Fibroblast of the aortic adventitia (primary cell): ENCODE results near the gene LSM14A. TPM values are rescaled to one million over a fixed set of nuclear protein-coding genes. Genes with fewer than 3 reads are reported as not detected.
A peak's percentile ranks its signal among the peaks of the same experiment; 100 is the strongest.
"Not testable (repeated sequence)": the region's sequence is repeated elsewhere in the genome, so short reads cannot be mapped to it uniquely, and the experiment has no call there.

ENCODE experiments used
- DNase-seq: peaks from one replicate; pipeline ENCODE4 v3.0.0-alpha.2; 2010; ENCODE audit warnings: low read depth
- H3K4me3 ChIP-seq: 2 replicates; pipeline ENCODE4 v1.5.1; 2011; ENCODE audit warnings: low read depth, mild to moderate bottlenecking, control low read depth, low read length, moderate library complexity
- CTCF ChIP-seq: IDR thresholded peaks from 2 replicates; pipeline ENCODE4 v1.5.1; 2011; ENCODE audit warnings: mild to moderate bottlenecking, low read length, control low read depth, inconsistent platforms; ENCODE audit not compliant: insufficient read depth
- total RNA-seq: library from RNA; depleted of rRNA; stranded (reverse); fragments of >200 nt; gene quantifications from 2 replicates; pipeline ENCODE4 v1.2.3, GENCODE V29; 2012; ENCODE audit warnings: low replicate concordance

The LSM14A gene
- total RNA-seq, 1 donor = 55.5 TPM

- H3K4me3 ChIP-seq = no peak overlapping the region
- DNase-seq = no peak
- no peak for TF ChIP-seq CTCF
These were observed 23.6 kb upstream of the LSM14A start for GRCh38 chr19:34148658-34149185.

GRCh38 chr19:34149873-34150272 is 22.4 kb upstream of the LSM14A start:
- H3K4me3 ChIP-seq = no peak overlapping the region
- no peak for TF ChIP-seq CTCF
- DNase-seq = no peak

GRCh38 chr19:34150558-34150957 is 21.7 kb upstream of the LSM14A start:
- DNase-seq = no peak
- no peak overlapping the region for H3K4me3 ChIP-seq
- TF ChIP-seq CTCF = no peak

- TF ChIP-seq CTCF = no peak
- no peak for DNase-seq
- no peak overlapping the region for H3K4me3 ChIP-seq
These were observed 20.9 kb upstream of the LSM14A start for GRCh38 chr19:34151439-34151838.

GRCh38 chr19:34154401-34154800 is 17.9 kb upstream of the LSM14A start:
- no peak for DNase-seq
- TF ChIP-seq CTCF = no peak
- no peak overlapping the region for H3K4me3 ChIP-seq

GRCh38 chr19:34155686-34156085 is 16.6 kb upstream of the LSM14A start:
- TF ChIP-seq CTCF = no peak
- no peak overlapping the region for H3K4me3 ChIP-seq
- peak; percentile 21 for DNase-seq

- DNase-seq, H3K4me3 ChIP-seq: not testable (repeated sequence)
These were observed 13.3 kb upstream of the LSM14A start for GRCh38 chr19:34158966-34159365.

GRCh38 chr19:34159541-34159940 is 12.8 kb upstream of the LSM14A start:
- H3K4me3 ChIP-seq, DNase-seq: not testable (repeated sequence)

- DNase-seq, H3K4me3 ChIP-seq: not testable (repeated sequence)
These were observed 10.4 kb upstream of the LSM14A start for GRCh38 chr19:34161902-34162301.
